ENCODE measurements around the gene MCUB.

Gene MCUB

GRCh38 chr4:109730619-109731545, 170.8 kb downstream of the MCUB start:
- no peak for DNase-seq

- no peak for DNase-seq
Measured at GRCh38 chr4:109733728-109734127, 173.7 kb downstream of the MCUB start.

- DNase-seq: no peak
Measured at GRCh38 chr4:109735566-109736365, 175.7 kb downstream of the MCUB start.

Measured in effector CD8-positive, alpha-beta T cell (primary cell).